Spleen (tissue), 11 donors: ENCODE measurements around the gene PDZD11. TPM values are rescaled to one million over a fixed set of nuclear protein-coding genes. Genes with fewer than 3 reads are reported as not detected.

Experiments used
- DNase-seq: peaks from one replicate; pipeline ENCODE4 v3.0.0-alpha.2; 2020
- H3K27ac ChIP-seq, 8 donors: fragments of 200-600 bp; sonication (generic) in 7 of 8; 1 replicate in 4 of 8; 2 replicates in 4 of 8; pipeline versions ENCODE4 v1.5.0 to v1.8.0; 2016 to 2021; ENCODE audit warnings: inconsistent platforms in 4 of 8, mild to moderate bottlenecking in 4 of 8, moderate library complexity in 1 of 8
- H3K27me3 ChIP-seq, 7 donors: fragments of 200-600 bp; sonication (generic) in 6 of 7; replicated peaks in 1 of 7; 1 replicate in 4 of 7; 2 replicates in 3 of 7; pipeline versions ENCODE4 v1.5.0 to v1.8.0; 2016 to 2021; ENCODE audit warnings: inconsistent platforms in 3 of 7, mild to moderate bottlenecking in 1 of 7
- H3K36me3 ChIP-seq, 6 donors: fragments of 200-600 bp; sonication (generic) in 5 of 6; 1 replicate in 4 of 6; 2 replicates in 2 of 6; pipeline versions ENCODE4 v1.5.0 to v1.8.0; 2016 to 2021; ENCODE audit warnings: inconsistent platforms in 2 of 6
- H3K4me1 ChIP-seq, 6 donors: fragments of 200-600 bp; sonication (generic) in 5 of 6; 1 replicate in 3 of 6; 2 replicates in 3 of 6; pipeline versions ENCODE4 v1.5.0 to v1.8.0; 2016 to 2021; ENCODE audit warnings: inconsistent platforms in 3 of 6
- H3K4me3 ChIP-seq, 8 donors: fragments of 200-600 bp; sonication (generic) in 7 of 8; 1 replicate in 4 of 8; 2 replicates in 4 of 8; pipeline versions ENCODE4 v1.5.0 to v1.8.0; 2016 to 2021; ENCODE audit warnings: inconsistent platforms in 4 of 8, mild to moderate bottlenecking in 4 of 8, moderate library complexity in 2 of 8
- H3K9me3 ChIP-seq, 8 donors: fragments of 200-600 bp; sonication (generic) in 7 of 8; 1 replicate in 4 of 8; 2 replicates in 4 of 8; pipeline versions ENCODE4 v1.5.0 to v1.8.0; 2016 to 2021; ENCODE audit warnings: inconsistent platforms in 4 of 8
- POLR2A ChIP-seq, 3 donors: fragments of 450-650 bp; IDR thresholded peaks; one replicate each; pipeline ENCODE4 v1.5.1; 2017; ENCODE audit warnings: antibody characterized with exemption in 3 of 3, mild to moderate bottlenecking in 1 of 3
- POLR2AphosphoS5 ChIP-seq, 3 donors: sonication (generic); formaldehyde crosslinking; IDR thresholded peaks; one replicate each; pipeline ENCODE4 v1.5.1; 2017; ENCODE audit warnings: antibody characterized with exemption in 3 of 3
- WGBS, 5 donors: extraction: QIAGEN DNeasy Blood & Tissue Kit in 3 of 5; methylation state at CpG; one replicate each; pipeline versions ENCODE4 v1.1.5 to v1.1.7; 2013 to 2018; 5-methylcytosine and 5-hydroxymethylcytosine counted together
- intact Hi-C: fragments of 100-400 bp; cut with DNase I; formaldehyde crosslinking; loops from one replicate; pipeline ENCODE4 v1.15.0; 2023; ENCODE audit warnings: low total_unique reads
- polyA plus RNA-seq, 3 donors: library from polyadenylated mRNA; stranded (reverse); fragments of 200-250 nt; gene quantifications; one replicate each; pipeline ENCODE4 v1.2.1, GENCODE V29; 2013
- total RNA-seq, 7 donors: library from RNA; depleted of rRNA in 3 of 7; stranded (reverse); fragments of >200 nt in 3 of 7; fragmentation: NEBNext Ultra II Directional in 4 of 7; extraction: Animal tissue kit (Norgen Biotek cat#: 25700) in 4 of 7; gene quantifications; one replicate each; pipeline versions ENCODE4 v1.1.0 to v1.2.1, GENCODE V29; 2016 to 2021
- TF ChIP-seq, protein P1 (sequence below), 11 experiments: fragments of 200-600 bp in 7 of 11; fragments of 450-650 bp in 4 of 11; sonication (generic) in 4 of 11; IDR thresholded peaks in 8 of 11; conservative IDR thresholded peaks in 3 of 11; 1 replicate in 7 of 11; 2 replicates in 4 of 11; pipeline versions ENCODE4 v1.4.0 to v1.8.0; 2016 to 2021; ENCODE audit warnings: antibody characterized with exemption in 11 of 11, inconsistent platforms in 4 of 11, mild to moderate bottlenecking in 1 of 11
- donor health status: healthy with polysubstance abuse.
- donor health status: DM: no; HTN: no; CAD: no; lungs with moderate emphysema.
- donor health status: DM: no; HTN: no; CAD: no.
- donor health status: Bipolar disorder and iron deficiency.
- donor health status: healthy.
- donor health status: DM: no; HTN: no; CAD: no.
- donor health status: DM: yes; HTN: yes; CAD: no.

Gene PDZD11
- total and polyA plus RNA-seq, 10 donors, result 20.0 to 44.5 (median 25.3) TPM

DNA sequence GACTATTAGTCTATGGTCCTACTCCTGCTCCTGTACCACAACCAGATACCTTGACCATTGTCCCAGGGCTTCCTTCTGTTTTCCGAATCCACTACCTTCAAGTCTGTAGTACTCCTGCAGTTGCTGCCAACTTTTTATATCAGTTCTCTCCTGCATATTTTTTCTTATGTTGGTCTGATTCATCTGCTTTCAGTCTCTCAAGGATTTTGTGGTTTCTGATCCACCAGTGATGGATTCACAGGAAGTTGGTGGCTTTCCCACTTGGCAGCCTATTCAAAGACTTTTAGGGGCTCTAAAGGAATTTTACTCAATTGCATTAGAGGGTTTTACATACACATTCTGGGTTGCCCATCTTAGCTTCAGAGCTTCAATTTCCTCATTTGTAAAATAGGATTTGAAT is 23.8 kb upstream of the PDZD11 start:
- 80 to 90% (median 82%) methylated on average over 1 of the region's 1 CpG for WGBS, 5 donors
- Histone ChIP-seq H3K36me3 (peaks cover 0 to 5% (median 0%) of the 10 kb centered on the region in 6 donors), H3K9me3 (no peaks in the 10 kb centered on the region), H3K27me3 (no peaks in the 10 kb centered on the region), H3K4me1 (no peaks in the 10 kb centered on the region), H3K27ac (no peak overlapping the region), H3K4me3 (no peak overlapping the region)
- TF ChIP-seq POLR2AphosphoS5 (IDR thresholded peaks at IDR 0.05), result no peak
- TF ChIP-seq POLR2A (IDR thresholded peaks at IDR 0.05), result no peak
- TF ChIP-seq, protein P1, sequence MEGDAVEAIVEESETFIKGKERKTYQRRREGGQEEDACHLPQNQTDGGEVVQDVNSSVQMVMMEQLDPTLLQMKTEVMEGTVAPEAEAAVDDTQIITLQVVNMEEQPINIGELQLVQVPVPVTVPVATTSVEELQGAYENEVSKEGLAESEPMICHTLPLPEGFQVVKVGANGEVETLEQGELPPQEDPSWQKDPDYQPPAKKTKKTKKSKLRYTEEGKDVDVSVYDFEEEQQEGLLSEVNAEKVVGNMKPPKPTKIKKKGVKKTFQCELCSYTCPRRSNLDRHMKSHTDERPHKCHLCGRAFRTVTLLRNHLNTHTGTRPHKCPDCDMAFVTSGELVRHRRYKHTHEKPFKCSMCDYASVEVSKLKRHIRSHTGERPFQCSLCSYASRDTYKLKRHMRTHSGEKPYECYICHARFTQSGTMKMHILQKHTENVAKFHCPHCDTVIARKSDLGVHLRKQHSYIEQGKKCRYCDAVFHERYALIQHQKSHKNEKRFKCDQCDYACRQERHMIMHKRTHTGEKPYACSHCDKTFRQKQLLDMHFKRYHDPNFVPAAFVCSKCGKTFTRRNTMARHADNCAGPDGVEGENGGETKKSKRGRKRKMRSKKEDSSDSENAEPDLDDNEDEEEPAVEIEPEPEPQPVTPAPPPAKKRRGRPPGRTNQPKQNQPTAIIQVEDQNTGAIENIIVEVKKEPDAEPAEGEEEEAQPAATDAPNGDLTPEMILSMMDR (IDR thresholded peaks at IDR 0.05 in 8 of 11, conservative IDR thresholded peaks at IDR 0.05 in 3 of 11), result no peak
- DNase-seq, result no peak
- intact Hi-C loops, result no loop called here

DNA sequence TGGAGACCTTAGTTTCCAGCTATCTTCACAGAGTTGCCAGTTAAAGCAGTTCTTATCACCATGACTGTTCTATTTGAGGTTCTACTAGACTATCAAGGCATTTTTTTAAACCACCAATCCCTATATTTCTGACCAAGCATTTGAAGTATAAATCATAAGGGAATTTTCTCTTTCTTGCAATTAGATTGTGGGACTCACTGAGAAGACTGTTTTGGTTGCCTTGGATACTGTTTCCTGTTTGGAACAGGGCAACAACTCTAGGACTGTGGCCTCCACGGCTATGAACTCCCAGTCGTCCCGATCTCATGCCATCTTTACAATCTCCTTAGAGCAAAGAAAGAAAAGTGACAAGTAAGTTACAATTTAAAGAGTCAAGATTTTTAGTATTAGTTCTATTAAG is 12.0 kb upstream of the PDZD11 start:
- TF ChIP-seq POLR2A (IDR thresholded peaks at IDR 0.05), result no peak
- TF ChIP-seq POLR2AphosphoS5 (IDR thresholded peaks at IDR 0.05), result no peak
- TF ChIP-seq, protein P1 (IDR thresholded peaks at IDR 0.05 in 8 of 11, conservative IDR thresholded peaks at IDR 0.05 in 3 of 11), result no peak
- no peaks in the 10 kb centered on the region for H3K27me3 ChIP-seq
- WGBS, 5 donors, result 52 to 77% (median 53%) methylated on average over 3 of the region's 3 CpGs
- H3K4me1 ChIP-seq, result no peaks in the 10 kb centered on the region
- no peak overlapping the region for H3K27ac ChIP-seq
- intact Hi-C loops, result no loop called here
- no peak overlapping the region for H3K4me3 ChIP-seq
- no peak for DNase-seq
- peaks cover 0 to 5% (median 0%) of the 10 kb centered on the region in 6 donors for H3K36me3 ChIP-seq
- H3K9me3 ChIP-seq, result no peaks in the 10 kb centered on the region

DNA sequence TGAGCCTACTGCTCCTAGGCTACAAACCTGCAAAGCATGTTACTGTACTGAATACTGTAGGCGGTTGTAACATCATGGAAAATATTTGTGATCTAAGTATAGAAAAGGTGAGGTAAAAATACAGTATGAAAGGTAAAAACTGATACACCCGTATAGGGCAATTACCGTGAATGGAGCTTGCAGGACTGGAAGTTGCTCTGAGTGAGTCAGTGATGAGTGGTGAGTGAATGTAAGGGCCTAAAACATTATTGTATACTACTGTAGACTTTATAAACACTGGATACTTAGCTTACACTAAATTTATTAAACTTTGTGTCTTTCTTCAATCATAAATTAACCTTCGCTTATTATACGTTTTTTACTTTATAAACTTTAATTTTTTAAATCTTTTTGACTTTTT is 3.9 kb upstream of the PDZD11 start:
- intact Hi-C loops, result no loop called here
- no peak for TF ChIP-seq POLR2A (IDR thresholded peaks at IDR 0.05)
- TF ChIP-seq, protein P1 (IDR thresholded peaks at IDR 0.05 in 8 of 11, conservative IDR thresholded peaks at IDR 0.05 in 3 of 11), result no peak
- no peak for TF ChIP-seq POLR2AphosphoS5 (IDR thresholded peaks at IDR 0.05)
- Histone ChIP-seq H3K4me3 (no peak overlapping the region), H3K27ac (no peak overlapping the region), H3K4me1 (peaks cover 0 to 23% (median 9%) of the 10 kb centered on the region in 6 donors), H3K9me3 (no peaks in the 10 kb centered on the region), H3K27me3 (peaks cover 0 to 4% (median 0%) of the 10 kb centered on the region in 7 donors), H3K36me3 (no peaks in the 10 kb centered on the region)
- DNase-seq, result no peak
- 78 to 97% (median 94%) methylated on average over 5 of the region's 5 CpGs for WGBS, 5 donors

DNA sequence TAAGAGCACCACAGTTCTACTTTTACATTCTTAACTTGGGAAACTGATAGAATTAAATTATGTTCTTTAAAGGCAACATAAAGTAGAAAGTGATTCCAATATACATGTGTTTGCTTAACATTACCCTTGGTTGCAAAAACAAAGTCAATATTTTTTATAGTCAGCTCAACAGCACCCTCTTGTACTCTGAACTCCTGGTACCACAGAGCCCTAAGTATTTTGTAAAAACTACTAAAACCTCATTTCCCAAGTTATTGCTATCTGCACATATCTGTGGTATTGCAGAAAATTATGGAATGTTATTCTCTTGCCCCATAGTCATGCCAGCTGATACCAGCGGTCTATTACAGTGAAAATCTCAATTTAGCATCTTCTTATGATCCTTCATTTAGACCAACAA is 3.1 kb upstream of the PDZD11 start:
- H3K9me3 ChIP-seq, result no peaks in the 10 kb centered on the region
- H3K27me3 ChIP-seq, result peaks cover 0 to 4% (median 0%) of the 10 kb centered on the region in 7 donors
- intact Hi-C loops, result no loop called here
- H3K4me1 ChIP-seq, result peaks cover 0 to 23% (median 9%) of the 10 kb centered on the region in 6 donors
- H3K4me3 ChIP-seq, result no peak overlapping the region
- peaks cover 0 to 6% (median 0%) of the 10 kb centered on the region in 6 donors for H3K36me3 ChIP-seq
- H3K27ac ChIP-seq, result no peak overlapping the region
- TF ChIP-seq POLR2A (IDR thresholded peaks at IDR 0.05) (no peak), POLR2AphosphoS5 (IDR thresholded peaks at IDR 0.05) (no peak)
- TF ChIP-seq, protein P1 (IDR thresholded peaks at IDR 0.05 in 8 of 11, conservative IDR thresholded peaks at IDR 0.05 in 3 of 11), result no peak
- no peak for DNase-seq
- WGBS, 5 donors, result 0 to 2% (median 0%) methylated on average over 1 of the region's 1 CpG
